Vagina (tissue), 2 donors: ENCODE results near the gene GGA3.

Experiments used
- POLR2A ChIP-seq, 2 donors: fragments of 450-650 bp; IDR thresholded peaks; one replicate each; pipeline ENCODE4 v1.6.1; 2017; ENCODE audit warnings: antibody characterized with exemption in 2 of 2, mild to moderate bottlenecking in 2 of 2, moderate library complexity in 2 of 2
- TF ChIP-seq, protein P1 (sequence below), 3 experiments: fragments of 450-650 bp in 2 of 3; fragments of 200-600 bp in 1 of 3; sonication (generic) in 1 of 3; IDR thresholded peaks; one replicate each; pipeline ENCODE4 v1.5.1; 2017 to 2019; ENCODE audit warnings: antibody characterized with exemption in 3 of 3, mild to moderate bottlenecking in 2 of 3, moderate library complexity in 2 of 3

GRCh38 chr17:75237100-75238014 is 24.0 kb downstream of the GGA3 start:
- TF ChIP-seq, protein P1, sequence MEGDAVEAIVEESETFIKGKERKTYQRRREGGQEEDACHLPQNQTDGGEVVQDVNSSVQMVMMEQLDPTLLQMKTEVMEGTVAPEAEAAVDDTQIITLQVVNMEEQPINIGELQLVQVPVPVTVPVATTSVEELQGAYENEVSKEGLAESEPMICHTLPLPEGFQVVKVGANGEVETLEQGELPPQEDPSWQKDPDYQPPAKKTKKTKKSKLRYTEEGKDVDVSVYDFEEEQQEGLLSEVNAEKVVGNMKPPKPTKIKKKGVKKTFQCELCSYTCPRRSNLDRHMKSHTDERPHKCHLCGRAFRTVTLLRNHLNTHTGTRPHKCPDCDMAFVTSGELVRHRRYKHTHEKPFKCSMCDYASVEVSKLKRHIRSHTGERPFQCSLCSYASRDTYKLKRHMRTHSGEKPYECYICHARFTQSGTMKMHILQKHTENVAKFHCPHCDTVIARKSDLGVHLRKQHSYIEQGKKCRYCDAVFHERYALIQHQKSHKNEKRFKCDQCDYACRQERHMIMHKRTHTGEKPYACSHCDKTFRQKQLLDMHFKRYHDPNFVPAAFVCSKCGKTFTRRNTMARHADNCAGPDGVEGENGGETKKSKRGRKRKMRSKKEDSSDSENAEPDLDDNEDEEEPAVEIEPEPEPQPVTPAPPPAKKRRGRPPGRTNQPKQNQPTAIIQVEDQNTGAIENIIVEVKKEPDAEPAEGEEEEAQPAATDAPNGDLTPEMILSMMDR (IDR thresholded peaks at IDR 0.05), result no peak
- no peak for TF ChIP-seq POLR2A (IDR thresholded peaks at IDR 0.05)
